Suppressor macrophage treated with lipopolysaccharide for 4 hours (primary cell): ENCODE measurements around the gene CXCR3.
A peak's percentile ranks its signal among the peaks of the same experiment; 100 is the strongest.
"Not testable (repeated sequence)": the region's sequence is repeated elsewhere in the genome, so short reads cannot be mapped to it uniquely, and the experiment has no call there.

Experiments used
- DNase-seq: peaks from one replicate; pipeline ENCODE4 v3.0.0-alpha.2; 2020

Gene CXCR3

GRCh38 chrX:71636438-71637252 lies 18.3 kb upstream of the CXCR3 start:
- no peak for DNase-seq

DNA sequence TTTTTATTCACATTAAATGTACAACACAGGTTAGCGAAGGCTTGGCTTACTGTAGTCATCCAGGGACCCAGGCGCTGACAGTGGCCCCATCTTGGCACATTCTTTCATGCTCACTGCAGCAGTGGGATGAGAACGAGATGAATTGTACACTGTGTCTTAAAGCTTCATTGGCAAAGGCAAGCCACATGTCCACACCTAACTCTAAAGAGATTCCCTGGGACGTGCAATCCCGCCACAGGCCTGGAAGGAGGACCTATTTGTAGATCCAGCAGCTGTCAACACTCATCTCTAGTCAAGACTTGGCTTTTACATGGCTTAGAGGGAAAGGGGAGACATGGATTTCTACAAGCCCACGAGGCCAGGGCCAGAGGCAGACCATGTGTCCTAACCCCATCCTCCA lies 16.1 kb upstream of the CXCR3 start:
- DNase-seq: no peak

DNA sequence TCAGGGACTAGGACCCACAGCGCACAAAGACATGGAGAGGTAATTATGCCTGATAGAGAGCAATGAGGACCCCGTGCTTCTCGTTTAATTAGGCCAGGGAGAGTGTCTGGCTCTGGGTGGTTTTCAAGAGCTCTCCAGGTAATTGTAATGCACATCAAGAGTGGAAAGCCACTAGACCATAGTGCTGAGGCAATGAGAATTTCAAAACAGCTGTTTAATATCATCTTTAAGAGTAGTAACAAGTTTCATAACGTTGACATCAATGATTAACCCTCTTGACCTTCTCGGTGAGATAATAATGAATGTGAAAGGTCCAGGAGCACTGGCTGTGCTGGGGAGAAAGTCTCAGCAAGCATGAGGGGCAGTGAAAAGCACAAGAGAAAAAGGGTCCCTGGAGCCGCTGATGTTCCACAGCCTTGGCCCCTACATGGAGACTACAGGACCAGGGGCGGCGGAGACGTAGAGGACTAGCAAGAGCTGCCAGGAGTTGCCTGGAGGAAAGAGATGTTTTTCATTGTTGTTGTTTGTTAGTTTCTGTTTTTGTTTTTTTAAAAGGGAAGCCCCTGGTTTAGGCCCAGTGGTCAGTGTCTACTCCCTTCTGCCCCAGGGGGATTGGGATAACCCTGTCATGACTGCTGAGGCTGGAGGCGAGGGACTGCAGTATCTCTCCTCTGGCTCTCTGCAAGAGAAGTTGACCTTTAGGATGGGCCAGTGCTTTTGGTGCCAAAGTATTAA lies 14.8 kb upstream of the CXCR3 start:
- no peak for DNase-seq

GRCh38 chrX:71629467-71629866 lies 11.2 kb upstream of the CXCR3 start:
- DNase-seq: no peak

GRCh38 chrX:71627588-71628404 lies 9.5 kb upstream of the CXCR3 start:
- DNase-seq: no peak

GRCh38 chrX:71626576-71626975 lies 8.3 kb upstream of the CXCR3 start:
- DNase-seq: no peak

- DNase-seq: no peak
Measured at GRCh38 chrX:71625471-71625870, 7.2 kb upstream of the CXCR3 start.

- no peak for DNase-seq
Measured at GRCh38 chrX:71623714-71624113, 5.4 kb upstream of the CXCR3 start.

- DNase-seq: peak; percentile 18
Measured at GRCh38 chrX:71622576-71623450, 4.5 kb upstream of the CXCR3 start.

- no peak for DNase-seq
Measured at GRCh38 chrX:71622032-71622575, 3.8 kb upstream of the CXCR3 start.

- DNase-seq: no peak
Measured at GRCh38 chrX:71621603-71622002, 3.3 kb upstream of the CXCR3 start.

DNA sequence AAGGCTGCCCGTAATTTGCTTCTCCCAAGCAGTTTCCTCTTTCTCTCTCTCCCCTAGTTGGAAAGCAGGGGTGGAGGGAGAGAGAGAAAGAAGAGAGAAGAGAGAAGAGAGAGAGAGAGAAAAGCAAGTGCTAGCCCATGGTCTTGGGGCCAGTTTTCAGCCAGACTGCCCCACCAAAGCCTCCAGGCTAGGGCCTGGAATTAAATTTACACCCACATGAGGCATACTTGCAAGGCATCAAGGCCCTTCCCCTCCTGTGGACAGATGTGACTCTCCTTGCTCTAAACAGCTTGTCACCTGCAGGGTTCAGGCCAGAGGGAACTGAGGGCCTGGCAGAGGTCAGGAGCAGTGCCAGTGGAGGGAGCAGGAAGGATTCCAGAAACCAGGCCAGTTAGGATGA lies 1.7 kb upstream of the CXCR3 start:
- no peak for DNase-seq

GRCh38 chrX:71619193-71619592 lies 882 bp upstream of the CXCR3 start:
- peak; percentile 35 for DNase-seq

- no peak for DNase-seq
Measured at GRCh38 chrX:71618787-71619186, 476 bp upstream of the CXCR3 start.

GRCh38 chrX:71617742-71618141 lies 569 bp downstream of the CXCR3 start:
- no peak for DNase-seq

GRCh38 chrX:71616672-71617529 lies 1.4 kb downstream of the CXCR3 start:
- no peak for DNase-seq

DNA sequence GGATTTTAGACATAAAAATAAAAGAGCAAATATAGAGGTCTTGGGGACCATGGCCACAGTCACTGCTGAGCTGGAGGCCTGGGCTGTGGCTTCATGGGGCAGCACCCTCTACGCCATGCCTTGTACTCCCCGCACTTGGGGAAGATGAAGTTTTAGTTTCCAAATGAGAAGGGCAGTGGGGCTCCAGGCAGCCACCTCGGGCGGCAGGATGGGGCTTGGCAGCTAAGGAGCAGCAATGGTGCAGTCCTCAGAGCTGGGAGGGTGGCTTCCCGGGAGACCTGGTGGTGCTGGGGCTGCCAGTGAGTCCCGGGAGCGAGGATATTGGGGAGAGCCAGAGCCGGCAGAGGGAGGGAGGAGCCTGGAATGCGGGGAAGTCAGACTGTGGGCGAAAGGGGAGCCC lies 2.4 kb downstream of the CXCR3 start:
- no peak for DNase-seq

DNA sequence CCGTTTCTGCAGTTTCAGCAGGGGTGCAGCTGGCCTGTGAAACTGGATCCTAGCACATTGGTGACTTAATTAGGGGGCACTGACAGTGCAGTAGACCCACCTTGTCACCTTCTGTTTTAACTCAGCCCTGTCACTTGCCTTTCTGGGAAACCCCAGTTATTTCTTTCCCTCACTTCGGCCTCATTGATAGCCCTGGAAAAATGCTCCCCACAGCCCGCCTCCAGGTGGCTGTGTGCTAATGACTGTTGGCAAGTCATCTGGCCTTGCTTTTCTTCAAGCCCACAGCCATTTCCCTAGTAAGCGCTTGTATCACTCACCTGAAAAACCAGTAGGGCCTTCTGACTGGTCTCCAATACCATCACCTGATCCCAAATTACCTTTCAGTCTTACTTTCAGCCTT lies 3.3 kb downstream of the CXCR3 start:
- DNase-seq: no peak

DNA sequence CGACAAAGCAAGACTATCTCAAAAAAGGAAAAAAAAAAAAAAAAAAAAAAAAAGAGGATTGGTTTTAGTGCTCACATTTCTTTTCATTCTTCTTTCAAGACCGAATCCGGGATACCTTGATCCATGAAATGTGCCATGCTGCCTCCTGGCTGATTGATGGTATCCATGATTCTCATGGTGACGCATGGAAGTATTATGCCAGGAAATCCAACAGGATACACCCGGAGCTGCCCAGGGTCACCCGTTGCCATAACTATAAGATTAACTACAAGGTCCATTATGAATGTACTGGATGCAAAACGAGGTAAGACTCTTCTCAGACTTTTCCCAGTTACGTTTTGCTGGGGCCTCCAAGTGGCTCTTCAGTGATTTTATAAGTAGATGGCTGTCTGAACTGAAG lies 6.1 kb downstream of the CXCR3 start:
- no peak for DNase-seq

- DNase-seq: not testable (repeated sequence)
Measured at GRCh38 chrX:71611736-71612135, 6.6 kb downstream of the CXCR3 start.

DNA sequence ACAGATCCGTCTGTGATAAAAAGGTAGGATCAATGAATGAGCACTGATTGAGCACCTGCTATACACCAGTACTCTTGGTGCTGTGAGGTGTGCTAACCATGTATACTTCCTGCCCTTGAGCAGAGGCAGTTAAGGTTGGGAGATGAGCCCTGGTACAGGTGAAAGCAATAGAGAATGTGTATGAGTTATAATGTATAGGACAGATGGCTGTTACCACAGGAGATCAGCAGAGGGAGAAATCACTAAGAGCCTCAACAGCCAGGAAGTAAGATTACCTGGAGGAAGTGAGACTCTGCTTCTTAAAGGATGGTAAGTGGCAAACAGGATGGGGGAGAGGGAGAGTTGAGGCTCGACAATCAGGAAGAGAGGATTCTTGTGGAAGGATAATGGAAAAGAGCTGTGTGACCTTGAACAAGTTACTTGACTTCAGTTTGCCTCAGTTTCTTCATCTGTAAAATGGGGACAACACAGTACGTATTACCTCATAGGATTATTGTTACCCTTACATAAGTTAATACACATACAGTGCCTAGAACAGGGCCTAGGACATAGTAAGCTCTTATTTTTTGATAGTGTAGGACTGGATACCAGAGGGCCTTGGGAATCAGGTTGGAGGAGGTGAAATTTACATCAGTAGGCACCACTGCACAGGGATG lies 9.1 kb downstream of the CXCR3 start:
- DNase-seq: no peak
